ENCODE measurements around the gene GTF2H4. TPM values are rescaled to one million over a fixed set of nuclear protein-coding genes. Genes with fewer than 3 reads are reported as not detected.
A peak's percentile ranks its signal among the peaks of the same experiment; 100 is the strongest.

Gene GTF2H4
- total RNA-seq, 5 donors from 2014 or later (not counting 1 experiment from before 2014, with no cell fraction given): 15.5 to 39.2 (median 33.3) TPM

- Mint-ChIP-seq H3K27me3 (peaks cover 48 to 58% of the 10 kb centered on the region in 2 donors), H3K36me3 (no peaks in the 10 kb centered on the region), H3K4me3 (no peak within 1 kb of the TSS), H3K27ac (no peak within 1 kb of the TSS), H3K4me1 (peaks cover 2 to 9% (median 4%) of the 10 kb centered on the region in 3 donors), H3K9me3 (no peaks in the 10 kb centered on the region)
- ATAC-seq (replicated peaks in 1 of 4) (no peak), DNase-seq (no peak)
- ChIA-PET CTCF (interaction anchor here in 1 of 2 donors (0.6 kb wide), 1 partner anchor 72 kb away, joined by 3 read pairs; no protein-coding TSS in a partner anchor), POLR2A (no interaction called here)
- Histone ChIP-seq H3K27me3 (replicated peaks in 1 of 2; ENCODE audit: control insufficient read depth in 2 of 2, extremely low read depth in 1 of 2, insufficient read depth in 2 of 2, low read length in 1 of 2) (peaks cover 0 to 68% of the 10 kb centered on the region in 2 experiments), H3K4me1 (ENCODE audit: control insufficient read depth in 1 of 2, extremely low read depth in 1 of 2, insufficient read depth in 2 of 2, low read length in 2 of 2) (no peaks in the 10 kb centered on the region), H3K36me3 (ENCODE audit: control insufficient read depth in 2 of 2, extremely low read depth in 1 of 2, insufficient read depth in 1 of 2, low read length in 1 of 2) (no peaks in the 10 kb centered on the region), H3K9me3 (no peaks in the 10 kb centered on the region), H3K27ac (ENCODE audit: low read length) (no peak within 1 kb of the TSS), H3K4me3 (ENCODE audit: control insufficient read depth in 1 of 2, extremely low read depth in 1 of 2, low read length in 1 of 2) (no peak within 1 kb of the TSS)
- WGBS (ENCODE audit: insufficient coverage): 48% methylated on average over 4 of the region's 16 CpGs
Observed at GRCh38 chr6:30940361-30940986, 32.5 kb downstream of the GTF2H4 start, which contains the start of gene MUCL3. MUCL3 (plus strand) TSS chr6:30940973; CDS start chr6:30941000, 27 bp downstream.

DNA sequence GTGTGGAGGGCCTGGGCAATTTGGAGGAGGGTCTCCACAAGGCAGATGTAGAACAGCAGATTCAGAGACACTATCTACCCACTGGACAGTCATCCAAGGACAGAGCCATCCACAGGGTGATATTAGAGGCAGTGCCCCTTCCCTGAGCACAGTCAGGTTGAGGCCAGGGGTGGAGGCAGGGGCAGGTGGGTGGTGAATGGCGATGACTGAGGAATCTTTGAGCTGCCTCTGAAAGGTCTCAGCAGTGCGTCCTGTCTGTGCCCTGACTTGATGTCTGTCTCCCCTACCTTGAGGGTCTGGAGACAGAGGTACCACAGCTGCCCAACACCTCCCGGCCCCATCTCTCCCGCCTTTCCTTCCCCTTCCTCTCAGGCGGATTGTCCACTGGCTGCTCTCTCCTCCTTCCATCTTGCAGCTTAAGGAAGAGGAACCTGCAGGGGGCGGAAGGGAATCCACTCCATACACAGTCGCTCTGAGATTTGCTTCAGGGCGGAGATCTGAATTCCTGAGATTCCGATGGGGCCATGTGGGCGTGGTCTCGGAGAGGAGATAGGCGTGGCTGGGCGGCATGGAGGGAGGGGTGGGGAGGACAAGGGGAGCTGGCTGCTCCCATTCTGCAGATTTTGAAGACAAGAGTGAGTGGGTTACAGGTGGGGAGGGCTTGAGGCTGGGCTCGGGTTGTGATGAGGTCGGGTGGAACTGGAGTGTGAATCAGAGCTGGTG lies 34.5 kb downstream of the GTF2H4 start:
- Mint-ChIP-seq H3K4me1 (peaks cover 2 to 9% (median 4%) of the 10 kb centered on the region in 3 donors), H3K9me3 (no peaks in the 10 kb centered on the region), H3K27me3 (peaks cover 56 to 70% of the 10 kb centered on the region in 2 donors), H3K36me3 (no peaks in the 10 kb centered on the region), H3K27ac (peak overlapping the region in 1 of 2 donors; percentile 13), H3K4me3 (no peak overlapping the region)
- H3K27me3 ChIP-seq (replicated peaks in 1 of 2; ENCODE audit: control insufficient read depth in 2 of 2, extremely low read depth in 1 of 2, insufficient read depth in 2 of 2, low read length in 1 of 2): peaks cover 0 to 75% of the 10 kb centered on the region in 2 experiments
- DNase-seq: peak in 2 of 35 experiments; percentile 16 to 18
- H3K4me3 ChIP-seq (ENCODE audit: control insufficient read depth in 1 of 2, extremely low read depth in 1 of 2, low read length in 1 of 2): no peak overlapping the region
- no peak for ATAC-seq (replicated peaks in 1 of 4)
- POLR2A ChIA-PET: no interaction called here
- no peaks in the 10 kb centered on the region for H3K36me3 ChIP-seq (ENCODE audit: control insufficient read depth in 2 of 2, extremely low read depth in 1 of 2, insufficient read depth in 1 of 2, low read length in 1 of 2)
- no peaks in the 10 kb centered on the region for H3K9me3 ChIP-seq
- 22% methylated on average over 13 of the region's 15 CpGs for WGBS (ENCODE audit: insufficient coverage)
- no peaks in the 10 kb centered on the region for H3K4me1 ChIP-seq (ENCODE audit: control insufficient read depth in 1 of 2, extremely low read depth in 1 of 2, insufficient read depth in 2 of 2, low read length in 2 of 2)
- no peak overlapping the region for H3K27ac ChIP-seq (ENCODE audit: low read length)
- CTCF ChIA-PET: interaction anchor here in 1 of 2 donors (0.6 to 0.8 kb wide), 3 partner anchors 38 to 148 kb away, joined by 3 to 10 read pairs (median 5); no protein-coding TSS in a partner anchor

DNA sequence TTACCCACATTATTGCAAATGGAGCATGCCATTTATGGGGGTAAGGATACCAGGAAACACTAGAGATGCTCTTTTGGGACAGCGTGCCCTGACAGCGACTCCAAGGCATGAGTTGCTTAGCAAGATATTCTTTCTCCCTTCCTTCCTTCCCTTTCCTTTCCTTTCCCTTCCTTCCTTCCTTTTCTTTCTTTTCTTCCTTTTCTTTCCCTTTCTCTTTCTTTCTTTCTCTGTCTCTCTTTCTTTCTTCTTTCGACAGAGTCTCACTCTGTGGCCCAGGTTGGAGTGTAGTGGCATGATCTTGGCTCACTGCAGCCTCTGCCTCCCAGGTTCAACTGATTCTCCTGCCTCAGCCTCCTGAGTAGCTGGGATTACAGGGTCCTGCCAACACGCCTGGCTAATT lies 36.0 kb downstream of the GTF2H4 start:
- Mint-ChIP-seq H3K9me3 (no peaks in the 10 kb centered on the region), H3K4me1 (peaks cover 2 to 9% (median 4%) of the 10 kb centered on the region in 3 donors), H3K27ac (no peak overlapping the region), H3K36me3 (peaks cover 4% of the 10 kb centered on the region), H3K27me3 (peaks cover 72 to 79% of the 10 kb centered on the region in 2 donors), H3K4me3 (no peak overlapping the region)
- no peaks in the 10 kb centered on the region for H3K36me3 ChIP-seq (ENCODE audit: control insufficient read depth in 2 of 2, extremely low read depth in 1 of 2, insufficient read depth in 1 of 2, low read length in 1 of 2)
- H3K27ac ChIP-seq (ENCODE audit: low read length): no peak overlapping the region
- POLR2A ChIA-PET: no interaction called here
- H3K4me3 ChIP-seq (ENCODE audit: control insufficient read depth in 1 of 2, extremely low read depth in 1 of 2, low read length in 1 of 2): no peak overlapping the region
- WGBS (ENCODE audit: insufficient coverage): 76% methylated on average over 2 of the region's 4 CpGs
- H3K9me3 ChIP-seq: no peaks in the 10 kb centered on the region
- no peaks in the 10 kb centered on the region for H3K4me1 ChIP-seq (ENCODE audit: control insufficient read depth in 1 of 2, extremely low read depth in 1 of 2, insufficient read depth in 2 of 2, low read length in 2 of 2)
- DNase-seq (no peak), ATAC-seq (replicated peaks in 1 of 4) (no peak)
- CTCF ChIA-PET: no interaction called here
- peaks cover under 1 to 65% of the 10 kb centered on the region in 2 experiments for H3K27me3 ChIP-seq (replicated peaks in 1 of 2; ENCODE audit: control insufficient read depth in 2 of 2, extremely low read depth in 1 of 2, insufficient read depth in 2 of 2, low read length in 1 of 2)

- ATAC-seq (replicated peaks in 1 of 4): no peak
- 100% methylated on average over 1 of the region's 5 CpGs for WGBS (ENCODE audit: insufficient coverage)
- CTCF ChIA-PET: no interaction called here
Observed at GRCh38 chr6:30945281-30945680, 37.3 kb downstream of the GTF2H4 start.

GRCh38 chr6:30947231-30947630 lies 39.2 kb downstream of the GTF2H4 start:
- H3K4me3 ChIP-seq (ENCODE audit: control insufficient read depth in 1 of 2, extremely low read depth in 1 of 2, low read length in 1 of 2): no peak overlapping the region
- Mint-ChIP-seq H3K4me3 (no peak overlapping the region), H3K4me1 (peaks cover 2 to 9% (median 4%) of the 10 kb centered on the region in 3 donors), H3K36me3 (peaks cover 4% of the 10 kb centered on the region), H3K27me3 (peaks cover 76 to 82% of the 10 kb centered on the region in 2 donors), H3K27ac (no peak overlapping the region), H3K9me3 (peaks cover 0 to 6% (median 0%) of the 10 kb centered on the region in 3 donors)
- no peaks in the 10 kb centered on the region for H3K9me3 ChIP-seq
- CTCF ChIA-PET: no interaction called here
- DNase-seq: no peak
- WGBS (ENCODE audit: insufficient coverage): no CpG with 5 or more reads among the region's 4 CpGs
- H3K27me3 ChIP-seq (replicated peaks in 1 of 2; ENCODE audit: control insufficient read depth in 2 of 2, extremely low read depth in 1 of 2, insufficient read depth in 2 of 2, low read length in 1 of 2): peaks cover 5 to 42% of the 10 kb centered on the region in 2 experiments
- POLR2A ChIA-PET: no interaction called here
- no peak for ATAC-seq (replicated peaks in 1 of 4)
- no peak overlapping the region for H3K27ac ChIP-seq (ENCODE audit: low read length)
- H3K4me1 ChIP-seq (ENCODE audit: control insufficient read depth in 1 of 2, extremely low read depth in 1 of 2, insufficient read depth in 2 of 2, low read length in 2 of 2): no peaks in the 10 kb centered on the region
- H3K36me3 ChIP-seq (ENCODE audit: control insufficient read depth in 2 of 2, extremely low read depth in 1 of 2, insufficient read depth in 1 of 2, low read length in 1 of 2): no peaks in the 10 kb centered on the region

More at GRCh38 chr6:30945281-30945680, 37.3 kb downstream of the GTF2H4 start:
- H3K9me3 Mint-ChIP-seq: no peaks in the 10 kb centered on the region
- H3K27me3 Mint-ChIP-seq: peaks cover 80 to 82% of the 10 kb centered on the region in 2 donors
- H3K36me3 Mint-ChIP-seq: peaks cover 4% of the 10 kb centered on the region
- DNase-seq: no peak
- Histone ChIP-seq H3K4me3 (ENCODE audit: control insufficient read depth in 1 of 2, extremely low read depth in 1 of 2, low read length in 1 of 2) (no peak overlapping the region), H3K9me3 (no peaks in the 10 kb centered on the region), H3K27me3 (replicated peaks in 1 of 2; ENCODE audit: control insufficient read depth in 2 of 2, extremely low read depth in 1 of 2, insufficient read depth in 2 of 2, low read length in 1 of 2) (peaks cover 2 to 54% of the 10 kb centered on the region in 2 experiments), H3K27ac (ENCODE audit: low read length) (no peak overlapping the region), H3K4me1 (ENCODE audit: control insufficient read depth in 1 of 2, extremely low read depth in 1 of 2, insufficient read depth in 2 of 2, low read length in 2 of 2) (no peaks in the 10 kb centered on the region), H3K36me3 (ENCODE audit: control insufficient read depth in 2 of 2, extremely low read depth in 1 of 2, insufficient read depth in 1 of 2, low read length in 1 of 2) (no peaks in the 10 kb centered on the region)
- POLR2A ChIA-PET: interaction anchor here (0.6 to 0.7 kb wide), 2 partner anchors 75 to 96 kb away, joined by 4 to 8 read pairs; no protein-coding TSS in a partner anchor
- H3K4me1 Mint-ChIP-seq: peaks cover 2 to 9% (median 4%) of the 10 kb centered on the region in 3 donors
- no peak overlapping the region for H3K4me3 Mint-ChIP-seq
- no peak overlapping the region for H3K27ac Mint-ChIP-seq

- DNase-seq (no peak), ATAC-seq (replicated peaks in 1 of 4) (no peak)
- 94% methylated on average over 4 of the region's 6 CpGs for WGBS (ENCODE audit: insufficient coverage)
- Histone ChIP-seq H3K4me1 (ENCODE audit: control insufficient read depth in 1 of 2, extremely low read depth in 1 of 2, insufficient read depth in 2 of 2, low read length in 2 of 2) (no peaks in the 10 kb centered on the region), H3K27me3 (replicated peaks in 1 of 2; ENCODE audit: control insufficient read depth in 2 of 2, extremely low read depth in 1 of 2, insufficient read depth in 2 of 2, low read length in 1 of 2) (peaks cover 6 to 36% of the 10 kb centered on the region in 2 experiments), H3K4me3 (ENCODE audit: control insufficient read depth in 1 of 2, extremely low read depth in 1 of 2, low read length in 1 of 2) (no peak overlapping the region), H3K27ac (ENCODE audit: low read length) (no peak overlapping the region), H3K9me3 (no peaks in the 10 kb centered on the region), H3K36me3 (ENCODE audit: control insufficient read depth in 2 of 2, extremely low read depth in 1 of 2, insufficient read depth in 1 of 2, low read length in 1 of 2) (no peaks in the 10 kb centered on the region)
- peaks cover 0 to 6% (median 0%) of the 10 kb centered on the region in 3 donors for H3K9me3 Mint-ChIP-seq
- ChIA-PET CTCF (no interaction called here), POLR2A (no interaction called here)
- H3K27ac Mint-ChIP-seq: no peak overlapping the region
- H3K4me1 Mint-ChIP-seq: no peaks in the 10 kb centered on the region
- H3K4me3 Mint-ChIP-seq: no peak overlapping the region
- peaks cover 65 to 74% of the 10 kb centered on the region in 2 donors for H3K27me3 Mint-ChIP-seq
- H3K36me3 Mint-ChIP-seq: peaks cover 4% of the 10 kb centered on the region
Observed at GRCh38 chr6:30948811-30949210, 40.8 kb downstream of the GTF2H4 start.

Data from T-cell (primary cell).